HCT116 (cell line): Measurements from ENCODE around the gene PCBP3. TPM values are rescaled to one million over a fixed set of nuclear protein-coding genes. Genes with fewer than 3 reads are reported as not detected.

Experiments
- ATAC-seq: fragments of 200-7000 bp; cut with Tn5 transposase; 2 replicates; pipeline ENCODE4 v1.9.1; 2020; ENCODE audit warnings: mild to moderate bottlenecking, moderate library complexity
- BruUV-seq: library from RNA; stranded (reverse); fragments of 400-500 nt; replicated peaks from 2 replicates; lab custom pipeline; 2021; lab: Mats Ljungman, UMichigan
- CTCF ChIA-PET: fragments of 300-600 bp; sonication (Branson Sonifier 250); formaldehyde crosslinking; loops from one replicate; lab custom pipeline; 2021; ENCODE audit warnings: antibody characterized with exemption; lab: Charles Lee
- POLR2A ChIA-PET: fragments of 300-600, 350-600 bp; sonication (Branson Sonifier 250); formaldehyde crosslinking; loops from one replicate; lab custom pipeline; 2021; ENCODE audit warnings: antibody characterized with exemption; lab: Charles Lee
- RAD21 ChIA-PET, 2 experiments: fragments of 300-600 bp; sonication (Branson Sonifier 250); formaldehyde crosslinking; loops; one replicate each; lab custom pipeline; 2023; ENCODE audit warnings: low total read pairs in 2 of 2; ENCODE audit not compliant: uncharacterized antibody in 2 of 2, unreplicated experiment in 2 of 2, low non-redundant PET in 1 of 2; lab: Charles Lee
- DNase-seq: peaks from one replicate; pipeline ENCODE4 v3.0.0-alpha.2; 2010; ENCODE audit warnings: low read depth, low spot score
- H2AFZ ChIP-seq: fragments of 200-600 bp; shearing (Covaris generic), sonication (generic); 2 replicates; pipeline ENCODE4 v1.6.1; 2017; ENCODE audit warnings: low read depth, mixed run types, mixed read lengths, antibody characterized with exemption, low read length; ENCODE audit not compliant: poor library complexity, severe bottlenecking
- H3K27ac ChIP-seq: 2 replicates; pipeline ENCODE4 v1.5.1; 2012; ENCODE audit warnings: low read depth, low read length
- H3K27me3 ChIP-seq: fragments of 200-600 bp; sonication (generic); 2 replicates; pipeline ENCODE4 v1.6.1; 2016; ENCODE audit warnings: mixed run types, low read length, mixed read lengths; ENCODE audit not compliant: insufficient read depth
- H3K36me3 ChIP-seq, 2 experiments: fragments of 200-500 bp in 1 of 2; fragments of 200-600 bp in 1 of 2; sonication (Bioruptor generic) in 1 of 2; sonication (generic) in 1 of 2; 2 replicates each; pipeline versions ENCODE4 v1.5.1 to v1.6.1; 2014 to 2016; ENCODE audit warnings: low read length in 2 of 2, inconsistent platforms in 1 of 2, mixed read lengths in 1 of 2, mixed run types in 1 of 2; ENCODE audit not compliant: insufficient read depth in 2 of 2, control insufficient read depth in 1 of 2
- H3K4me1 ChIP-seq, 2 experiments: fragments of 200-600 bp in 1 of 2; sonication (generic) in 1 of 2; 2 replicates each; pipeline versions ENCODE4 v1.5.1 to v1.6.1; 2012 to 2017; ENCODE audit warnings: low read length in 2 of 2, inconsistent platforms in 1 of 2, mild to moderate bottlenecking in 1 of 2, mixed read lengths in 1 of 2, mixed run types in 1 of 2, moderate library complexity in 1 of 2; ENCODE audit not compliant: insufficient read depth in 2 of 2, control insufficient read depth in 1 of 2
- H3K4me2 ChIP-seq: fragments of 200-600 bp; sonication (generic); 2 replicates; pipeline ENCODE4 v1.6.1; 2017; ENCODE audit warnings: mixed run types, low read length, mixed read lengths
- H3K4me3 ChIP-seq, 2 experiments: fragments of 200-600 bp in 1 of 2; sonication (generic) in 1 of 2; replicated peaks in 1 of 2; 2 replicates each; pipeline ENCODE4 v1.5.1; 2011 to 2016; ENCODE audit warnings: low read length in 2 of 2, control low read depth in 1 of 2, low read depth in 1 of 2, mild to moderate bottlenecking in 1 of 2, mixed read lengths in 1 of 2, mixed run types in 1 of 2
- H3K79me2 ChIP-seq: fragments of 200-600 bp; sonication (generic); 2 replicates; pipeline ENCODE4 v1.6.1; 2017; ENCODE audit warnings: mild to moderate bottlenecking, mixed run types, low read length, moderate library complexity, mixed read lengths; ENCODE audit not compliant: insufficient read depth
- H3K9ac ChIP-seq: fragments of 200-600 bp; sonication (generic); 2 replicates; pipeline ENCODE4 v1.6.1; 2016; ENCODE audit warnings: low read length, mixed read lengths
- H3K9me2 ChIP-seq: fragments of 200-600 bp; sonication (generic), shearing (Covaris generic); 2 replicates; pipeline ENCODE4 v1.6.1; 2017; ENCODE audit warnings: mixed run types, mild to moderate bottlenecking, moderate library complexity; ENCODE audit not compliant: insufficient read depth
- H3K9me3 ChIP-seq, 2 experiments: fragments of 200-500 bp in 1 of 2; fragments of 200-600 bp in 1 of 2; sonication (Bioruptor generic) in 1 of 2; sonication (generic) in 1 of 2; 2 replicates each; pipeline ENCODE4 v1.6.1; 2014 to 2017; ENCODE audit warnings: low read length in 2 of 2, mixed read lengths in 2 of 2, inconsistent platforms in 1 of 2, low read depth in 1 of 2, mild to moderate bottlenecking in 1 of 2, mixed run types in 1 of 2, moderate library complexity in 1 of 2; ENCODE audit not compliant: control insufficient read depth in 1 of 2, insufficient read depth in 1 of 2
- H4K20me1 ChIP-seq: fragments of 200-600 bp; sonication (generic), shearing (Covaris generic); 2 replicates; pipeline ENCODE4 v1.6.1; 2017; ENCODE audit warnings: mixed run types, mild to moderate bottlenecking, moderate library complexity; ENCODE audit not compliant: insufficient read depth
- CBX3 ChIP-seq: IDR thresholded peaks from 2 replicates; pipeline ENCODE4 v1.6.1; 2012; ENCODE audit warnings: low read depth
- CEBPB ChIP-seq: IDR thresholded peaks from 2 replicates; pipeline ENCODE4 v1.6.1; 2012; ENCODE audit warnings: low read depth
- EGR1 ChIP-seq: IDR thresholded peaks from 2 replicates; pipeline ENCODE4 v1.6.1; 2012; ENCODE audit warnings: low read depth
- ELF1 ChIP-seq: IDR thresholded peaks from 2 replicates; pipeline ENCODE4 v1.6.1; 2012; ENCODE audit warnings: low read depth, borderline replicate concordance
- EZH2phosphoT487 ChIP-seq: fragments of 200-600 bp; IDR thresholded peaks from 2 replicates; pipeline ENCODE4 v1.6.1; 2018; ENCODE audit warnings: antibody characterized with exemption, borderline replicate concordance
- RAD21 ChIP-seq: IDR thresholded peaks from 2 replicates; pipeline ENCODE4 v1.6.1; 2012; ENCODE audit warnings: low read depth, mild to moderate bottlenecking
- SIN3A ChIP-seq: IDR thresholded peaks from 2 replicates; pipeline ENCODE4 v1.6.1; 2012; ENCODE audit warnings: low read depth
- SP1 ChIP-seq: IDR thresholded peaks from 2 replicates; pipeline ENCODE4 v1.6.1; 2012; ENCODE audit warnings: low read depth
- SRF ChIP-seq: IDR thresholded peaks from 2 replicates; pipeline ENCODE4 v1.6.1; 2012; ENCODE audit warnings: low read depth
- TCF7L2 ChIP-seq: IDR thresholded peaks from 2 replicates; pipeline ENCODE4 v1.7.0; 2011; ENCODE audit warnings: borderline replicate concordance, inconsistent platforms; ENCODE audit not compliant: insufficient read depth, insufficient read length; ENCODE audit errors: extremely low read depth
- ZFX ChIP-seq: fragments of 450-650 bp; IDR thresholded peaks from 2 replicates; pipeline ENCODE4 v1.6.1; 2017
- ZNF274 ChIP-seq: fragments of 200-500 bp; sonication (Bioruptor generic); IDR thresholded peaks from 2 replicates; pipeline ENCODE4 v1.6.1; 2014; ENCODE audit warnings: mild to moderate bottlenecking, low read depth, low read length, inconsistent platforms
- intact Hi-C: fragments of 100-400 bp; cut with micrococcal nuclease; formaldehyde crosslinking; loops from 2 replicates; pipeline ENCODE4 v1.10.0; 2022
- total RNA-seq: library from RNA; stranded (reverse); gene quantifications from one replicate; pipeline ENCODE4 v1.2.1, GENCODE V29; 2021; ENCODE audit not compliant: unreplicated experiment
- TF ChIP-seq, protein P1 (sequence below), 3 experiments: fragments of 200-600 bp in 1 of 3; sonication (generic) in 1 of 3; IDR thresholded peaks in 2 of 3; conservative IDR thresholded peaks in 1 of 3; 2 replicates each; pipeline ENCODE4 v1.5.1; 2012 to 2017; ENCODE audit warnings: low read depth in 2 of 3, low read length in 2 of 3, antibody characterized with exemption in 1 of 3, borderline replicate concordance in 1 of 3, control low read depth in 1 of 3, mild to moderate bottlenecking in 1 of 3, mixed read lengths in 1 of 3, mixed run types in 1 of 3, moderate library complexity in 1 of 3; ENCODE audit not compliant: insufficient read depth in 1 of 3
- TF ChIP-seq, protein P2 (sequence below): IDR thresholded peaks from 2 replicates; pipeline ENCODE4 v1.6.1; 2012
- TF ChIP-seq, protein P3 (sequence below): IDR thresholded peaks from 2 replicates; pipeline ENCODE4 v1.6.1; 2012; ENCODE audit warnings: low read depth
- TF ChIP-seq, protein P4 (sequence below): IDR thresholded peaks from 2 replicates; pipeline ENCODE4 v1.6.1; 2011; ENCODE audit warnings: mild to moderate bottlenecking, low read length, moderate library complexity; ENCODE audit not compliant: insufficient replicate concordance; ENCODE audit errors: extremely low read depth
- TF ChIP-seq, protein P5 (sequence below): IDR thresholded peaks from 2 replicates; pipeline ENCODE4 v1.6.1; 2012

The PCBP3 gene
- total RNA-seq, 1 experiment from 2014 or later = 3.1 TPM

DNA sequence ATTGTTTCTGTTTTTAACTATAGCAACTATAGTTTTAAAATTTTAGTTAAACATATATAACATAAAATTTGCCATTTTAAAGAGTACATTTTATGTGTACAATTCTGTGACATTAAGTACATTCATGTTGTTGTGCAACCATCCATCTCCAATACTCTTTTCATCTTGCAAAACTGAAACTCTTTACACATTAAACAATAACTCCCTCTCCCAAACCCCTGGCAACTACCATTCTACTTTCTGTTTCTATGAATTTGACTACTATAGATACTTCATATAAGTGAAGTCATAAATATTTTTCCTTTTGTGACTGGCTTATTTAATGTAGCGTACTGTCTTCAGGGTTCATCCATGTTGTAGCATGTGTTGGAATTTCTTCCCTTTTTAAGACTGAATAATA lies 25.9 kb downstream of the PCBP3 start:
- intact Hi-C loops = no loop called here
- no peaks in the 10 kb centered on the region for H3K4me1 ChIP-seq
- ATAC-seq (no peak), DNase-seq (no peak)
- H3K27me3 ChIP-seq = peaks cover 14% of the 10 kb centered on the region; the same call in 1 of the 2 replicates
- POLR2A ChIA-PET = no interaction called here
- no peak overlapping the region for H3K4me3 ChIP-seq
- H3K9ac ChIP-seq = no peak overlapping the region
- CTCF ChIA-PET = no interaction called here
- H3K36me3 ChIP-seq = no peaks in the 10 kb centered on the region
- no peak overlapping the region for H3K4me2 ChIP-seq
- no peaks in the 10 kb centered on the region for H4K20me1 ChIP-seq
- no peak overlapping the region for H3K27ac ChIP-seq
- TF ChIP-seq, protein P1, sequence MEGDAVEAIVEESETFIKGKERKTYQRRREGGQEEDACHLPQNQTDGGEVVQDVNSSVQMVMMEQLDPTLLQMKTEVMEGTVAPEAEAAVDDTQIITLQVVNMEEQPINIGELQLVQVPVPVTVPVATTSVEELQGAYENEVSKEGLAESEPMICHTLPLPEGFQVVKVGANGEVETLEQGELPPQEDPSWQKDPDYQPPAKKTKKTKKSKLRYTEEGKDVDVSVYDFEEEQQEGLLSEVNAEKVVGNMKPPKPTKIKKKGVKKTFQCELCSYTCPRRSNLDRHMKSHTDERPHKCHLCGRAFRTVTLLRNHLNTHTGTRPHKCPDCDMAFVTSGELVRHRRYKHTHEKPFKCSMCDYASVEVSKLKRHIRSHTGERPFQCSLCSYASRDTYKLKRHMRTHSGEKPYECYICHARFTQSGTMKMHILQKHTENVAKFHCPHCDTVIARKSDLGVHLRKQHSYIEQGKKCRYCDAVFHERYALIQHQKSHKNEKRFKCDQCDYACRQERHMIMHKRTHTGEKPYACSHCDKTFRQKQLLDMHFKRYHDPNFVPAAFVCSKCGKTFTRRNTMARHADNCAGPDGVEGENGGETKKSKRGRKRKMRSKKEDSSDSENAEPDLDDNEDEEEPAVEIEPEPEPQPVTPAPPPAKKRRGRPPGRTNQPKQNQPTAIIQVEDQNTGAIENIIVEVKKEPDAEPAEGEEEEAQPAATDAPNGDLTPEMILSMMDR (IDR thresholded peaks at IDR 0.05 in 2 of 3, conservative IDR thresholded peaks at IDR 0.05 in 1 of 3; ENCODE audit: borderline replicate concordance in 1 of 3, insufficient read depth in 1 of 3, low read depth in 2 of 3, low read length in 2 of 3) = no peak
- TF ChIP-seq, protein P2, sequence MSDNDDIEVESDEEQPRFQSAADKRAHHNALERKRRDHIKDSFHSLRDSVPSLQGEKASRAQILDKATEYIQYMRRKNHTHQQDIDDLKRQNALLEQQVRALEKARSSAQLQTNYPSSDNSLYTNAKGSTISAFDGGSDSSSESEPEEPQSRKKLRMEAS = no peak
- no peak for TF ChIP-seq ELF1
- TF ChIP-seq, protein P3, sequence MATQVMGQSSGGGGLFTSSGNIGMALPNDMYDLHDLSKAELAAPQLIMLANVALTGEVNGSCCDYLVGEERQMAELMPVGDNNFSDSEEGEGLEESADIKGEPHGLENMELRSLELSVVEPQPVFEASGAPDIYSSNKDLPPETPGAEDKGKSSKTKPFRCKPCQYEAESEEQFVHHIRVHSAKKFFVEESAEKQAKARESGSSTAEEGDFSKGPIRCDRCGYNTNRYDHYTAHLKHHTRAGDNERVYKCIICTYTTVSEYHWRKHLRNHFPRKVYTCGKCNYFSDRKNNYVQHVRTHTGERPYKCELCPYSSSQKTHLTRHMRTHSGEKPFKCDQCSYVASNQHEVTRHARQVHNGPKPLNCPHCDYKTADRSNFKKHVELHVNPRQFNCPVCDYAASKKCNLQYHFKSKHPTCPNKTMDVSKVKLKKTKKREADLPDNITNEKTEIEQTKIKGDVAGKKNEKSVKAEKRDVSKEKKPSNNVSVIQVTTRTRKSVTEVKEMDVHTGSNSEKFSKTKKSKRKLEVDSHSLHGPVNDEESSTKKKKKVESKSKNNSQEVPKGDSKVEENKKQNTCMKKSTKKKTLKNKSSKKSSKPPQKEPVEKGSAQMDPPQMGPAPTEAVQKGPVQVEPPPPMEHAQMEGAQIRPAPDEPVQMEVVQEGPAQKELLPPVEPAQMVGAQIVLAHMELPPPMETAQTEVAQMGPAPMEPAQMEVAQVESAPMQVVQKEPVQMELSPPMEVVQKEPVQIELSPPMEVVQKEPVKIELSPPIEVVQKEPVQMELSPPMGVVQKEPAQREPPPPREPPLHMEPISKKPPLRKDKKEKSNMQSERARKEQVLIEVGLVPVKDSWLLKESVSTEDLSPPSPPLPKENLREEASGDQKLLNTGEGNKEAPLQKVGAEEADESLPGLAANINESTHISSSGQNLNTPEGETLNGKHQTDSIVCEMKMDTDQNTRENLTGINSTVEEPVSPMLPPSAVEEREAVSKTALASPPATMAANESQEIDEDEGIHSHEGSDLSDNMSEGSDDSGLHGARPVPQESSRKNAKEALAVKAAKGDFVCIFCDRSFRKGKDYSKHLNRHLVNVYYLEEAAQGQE = no peak
- TF ChIP-seq SRF = no peak
- no peak for TF ChIP-seq CEBPB
- TF ChIP-seq ZFX = no peak
- no peak for TF ChIP-seq SP1
- TF ChIP-seq, protein P4, sequence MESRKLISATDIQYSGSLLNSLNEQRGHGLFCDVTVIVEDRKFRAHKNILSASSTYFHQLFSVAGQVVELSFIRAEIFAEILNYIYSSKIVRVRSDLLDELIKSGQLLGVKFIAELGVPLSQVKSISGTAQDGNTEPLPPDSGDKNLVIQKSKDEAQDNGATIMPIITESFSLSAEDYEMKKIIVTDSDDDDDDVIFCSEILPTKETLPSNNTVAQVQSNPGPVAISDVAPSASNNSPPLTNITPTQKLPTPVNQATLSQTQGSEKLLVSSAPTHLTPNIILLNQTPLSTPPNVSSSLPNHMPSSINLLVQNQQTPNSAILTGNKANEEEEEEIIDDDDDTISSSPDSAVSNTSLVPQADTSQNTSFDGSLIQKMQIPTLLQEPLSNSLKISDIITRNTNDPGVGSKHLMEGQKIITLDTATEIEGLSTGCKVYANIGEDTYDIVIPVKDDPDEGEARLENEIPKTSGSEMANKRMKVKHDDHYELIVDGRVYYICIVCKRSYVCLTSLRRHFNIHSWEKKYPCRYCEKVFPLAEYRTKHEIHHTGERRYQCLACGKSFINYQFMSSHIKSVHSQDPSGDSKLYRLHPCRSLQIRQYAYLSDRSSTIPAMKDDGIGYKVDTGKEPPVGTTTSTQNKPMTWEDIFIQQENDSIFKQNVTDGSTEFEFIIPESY = no peak
- TF ChIP-seq, protein P5, sequence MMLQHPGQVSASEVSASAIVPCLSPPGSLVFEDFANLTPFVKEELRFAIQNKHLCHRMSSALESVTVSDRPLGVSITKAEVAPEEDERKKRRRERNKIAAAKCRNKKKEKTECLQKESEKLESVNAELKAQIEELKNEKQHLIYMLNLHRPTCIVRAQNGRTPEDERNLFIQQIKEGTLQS = no peak
- no peak for TF ChIP-seq CBX3
- no peak for TF ChIP-seq RAD21
- TF ChIP-seq SIN3A = no peak
- no peak for TF ChIP-seq TCF7L2
- TF ChIP-seq ZNF274 = no peak
- TF ChIP-seq EGR1 = no peak
- no peak for TF ChIP-seq EZH2phosphoT487
- BruUV-seq = no TSS peak
- RAD21 ChIA-PET = no interaction called here
- H3K9me2 ChIP-seq = no peaks in the 10 kb centered on the region
- H3K9me3 ChIP-seq = 0 out of 4 replicates have a peak, but pooled peaks cover 0 to 4% of the 10 kb centered on the region in 2 experiments
- no peak overlapping the region for H2AFZ ChIP-seq
- no peaks in the 10 kb centered on the region for H3K79me2 ChIP-seq
